ENCODE measurements around the gene TSPYL6.
A peak's percentile ranks its signal among the peaks of the same experiment; 100 is the strongest.
"Not testable (repeated sequence)": the region's sequence is repeated elsewhere in the genome, so short reads cannot be mapped to it uniquely, and the experiment has no call there.

TSPYL6 gene

GRCh38 chr2:54256091-54256694 lies at the start of gene TSPYL6:
TSPYL6 (minus strand) TSS chr2:54256229; CDS start chr2:54256151, 78 bp downstream.
- no peak for DNase-seq

DNA sequence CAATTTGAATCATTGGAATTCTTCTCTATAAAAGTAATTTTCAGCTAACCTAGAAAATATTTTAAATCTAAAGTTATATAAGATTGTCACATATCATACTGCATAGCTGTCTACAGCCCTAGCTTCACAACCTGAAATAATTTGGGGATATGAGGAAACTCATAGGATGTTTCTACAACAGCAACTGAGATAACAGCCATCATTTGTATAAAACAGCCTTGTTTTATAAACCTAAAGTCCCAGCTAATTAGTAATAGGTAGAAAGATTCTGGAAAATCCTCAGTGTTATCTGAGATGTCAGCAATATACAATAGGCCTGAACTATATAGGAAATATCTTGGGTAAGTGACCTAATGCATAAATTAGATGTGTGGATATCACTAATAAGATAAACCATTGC lies 47.6 kb upstream of the TSPYL6 start:
- DNase-seq = no peak

- DNase-seq = no peak
These were observed 42.5 kb upstream of the TSPYL6 start for GRCh38 chr2:54298514-54298913.

GRCh38 chr2:54295911-54296310 lies 39.9 kb upstream of the TSPYL6 start:
- DNase-seq = no peak

- DNase-seq = not testable (repeated sequence)
These were observed 38.6 kb upstream of the TSPYL6 start for GRCh38 chr2:54294665-54295064.

- no peak for DNase-seq
These were observed 34.5 kb upstream of the TSPYL6 start for GRCh38 chr2:54290356-54291025.

- DNase-seq = no peak
These were observed 33.9 kb upstream of the TSPYL6 start for GRCh38 chr2:54289917-54290316.

DNA sequence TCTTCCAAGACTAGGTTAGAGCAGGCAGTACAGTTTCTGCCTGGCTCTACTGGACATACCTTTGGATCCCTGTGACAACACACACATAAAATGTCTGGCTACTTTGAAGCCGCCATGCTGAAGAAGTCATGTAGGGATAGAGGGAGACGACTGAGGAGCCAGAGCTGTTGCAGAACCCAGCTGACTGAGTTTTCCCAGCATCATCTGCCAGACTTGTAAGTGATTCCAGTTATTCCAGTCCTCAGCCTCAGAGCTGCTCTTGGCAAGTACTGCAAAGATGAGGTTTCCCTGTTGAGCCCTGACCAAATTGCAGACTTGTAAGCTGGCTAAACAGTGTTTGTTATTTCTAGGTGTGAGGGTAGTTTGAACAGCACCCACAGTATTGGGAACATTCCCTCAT lies 31.5 kb upstream of the TSPYL6 start:
- DNase-seq = no peak

DNA sequence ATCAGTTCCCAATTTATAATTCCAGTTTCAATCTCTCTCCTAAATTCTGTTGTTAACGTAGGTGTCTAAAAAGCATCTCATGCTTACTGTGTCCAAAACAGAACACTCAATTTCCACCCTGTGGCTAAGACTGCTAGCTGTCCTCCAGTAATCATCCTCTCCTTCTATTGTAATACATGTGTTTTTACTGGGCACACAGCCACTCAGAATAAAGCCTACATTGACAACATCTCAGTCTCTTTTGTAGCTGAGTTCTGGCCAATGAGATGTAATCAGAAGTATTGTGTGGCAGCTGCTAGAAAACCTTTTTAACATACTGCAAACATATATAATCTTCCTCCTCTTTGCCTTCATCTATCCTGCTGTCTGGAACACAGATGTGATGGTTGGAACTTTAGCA lies 29.4 kb upstream of the TSPYL6 start:
- no peak for DNase-seq

DNA sequence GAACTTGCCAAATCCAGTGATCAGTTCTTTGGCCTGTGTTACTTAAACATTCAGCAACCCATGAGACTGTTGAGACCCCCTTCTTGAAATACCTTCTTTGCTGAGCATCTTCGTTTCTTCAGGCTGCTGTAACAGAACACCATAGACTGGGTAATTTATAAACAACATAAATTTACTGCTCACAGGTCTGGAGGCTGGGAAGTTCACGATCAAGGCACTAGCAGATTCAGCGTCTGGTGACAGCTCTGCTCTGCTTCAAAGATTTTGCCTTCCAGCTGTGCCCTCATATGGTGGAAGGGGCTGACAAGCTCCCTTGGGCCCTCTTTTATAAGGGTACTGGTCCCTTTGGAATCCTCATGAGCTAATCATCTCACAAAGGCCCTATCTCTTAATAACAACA lies 28.8 kb upstream of the TSPYL6 start:
- DNase-seq = no peak

GRCh38 chr2:54279385-54279784 lies 23.4 kb upstream of the TSPYL6 start:
- DNase-seq = no peak

DNA sequence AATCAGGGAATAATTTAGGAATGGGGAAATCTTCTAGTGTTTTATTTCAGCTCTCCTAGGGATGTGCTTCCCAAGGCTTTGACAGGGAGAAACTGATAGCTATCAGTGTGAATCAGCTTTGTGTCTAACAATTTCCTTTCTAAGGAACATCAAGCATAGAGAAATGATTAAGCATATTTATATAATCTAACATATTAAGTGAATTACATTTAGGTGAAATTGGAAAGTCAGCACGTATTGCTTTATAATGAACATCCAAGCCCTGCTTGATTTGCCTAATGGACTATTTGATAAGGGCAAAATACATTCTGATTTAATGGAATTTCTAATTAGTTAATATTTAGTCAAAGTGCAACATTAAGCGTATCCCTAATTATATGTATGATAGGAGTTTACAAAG lies 19.5 kb upstream of the TSPYL6 start:
- no peak for DNase-seq

- peak; percentile 35 for DNase-seq
These were observed 18.8 kb upstream of the TSPYL6 start for GRCh38 chr2:54274781-54275242.

GRCh38 chr2:54271843-54272627 lies 16.0 kb upstream of the TSPYL6 start:
- DNase-seq = no peak

- DNase-seq = no peak
These were observed 15.2 kb upstream of the TSPYL6 start for GRCh38 chr2:54271189-54271588.

GRCh38 chr2:54267577-54267976 lies 11.5 kb upstream of the TSPYL6 start:
- no peak for DNase-seq

DNA sequence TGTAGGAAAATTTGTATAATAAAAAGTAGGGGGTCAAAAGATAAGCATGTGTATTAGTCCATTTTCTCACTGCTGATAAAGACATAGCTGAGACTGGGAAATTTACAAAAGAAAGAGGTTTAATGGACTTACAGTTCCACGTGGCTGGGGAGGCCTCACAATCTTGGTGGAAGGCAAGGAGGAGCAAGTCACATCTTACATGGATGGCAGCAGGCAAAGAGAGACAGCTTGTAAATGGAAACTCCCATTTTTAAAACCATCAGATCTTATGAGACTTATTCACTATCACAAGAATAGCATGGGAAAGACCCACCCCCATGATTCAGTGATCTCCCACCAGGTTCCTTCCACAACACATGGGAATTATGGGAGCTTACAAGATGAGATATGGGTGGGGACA lies 9.1 kb upstream of the TSPYL6 start:
- not testable (repeated sequence) for DNase-seq

DNA sequence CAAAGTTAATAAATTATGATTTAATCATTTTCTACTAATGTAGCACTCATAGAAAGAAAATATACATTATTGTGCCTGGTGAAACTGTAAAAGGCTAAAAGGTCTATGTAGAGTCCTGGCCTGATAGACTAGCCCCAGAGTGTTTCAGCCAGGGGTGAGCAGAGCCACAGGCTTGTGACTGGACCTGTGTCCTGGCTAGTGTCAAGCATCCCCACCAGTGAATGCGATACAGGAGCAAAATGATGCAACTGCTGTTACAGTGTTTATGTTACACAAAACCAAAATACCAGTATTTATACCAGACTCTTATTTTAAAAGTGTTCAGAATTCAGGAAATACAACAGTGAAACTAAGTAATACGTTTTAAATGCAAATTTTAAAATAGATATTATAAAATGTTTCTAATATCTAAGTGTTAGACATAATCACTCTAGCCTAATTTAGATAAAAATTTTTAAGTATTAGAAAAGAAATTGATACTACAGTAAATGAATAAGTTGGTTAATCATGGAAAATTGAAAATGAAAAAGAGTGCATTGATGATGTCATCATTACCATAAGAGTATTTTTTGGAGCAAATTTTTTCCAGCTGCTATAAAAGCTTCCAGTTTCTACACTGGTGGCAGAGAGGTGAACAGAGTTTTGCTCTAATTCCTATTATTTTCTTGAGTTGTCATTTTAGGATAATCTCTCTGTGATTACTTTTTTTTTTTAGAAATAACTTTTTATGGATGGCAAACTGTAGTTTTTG lies 6.2 kb upstream of the TSPYL6 start:
- DNase-seq = no peak

DNA sequence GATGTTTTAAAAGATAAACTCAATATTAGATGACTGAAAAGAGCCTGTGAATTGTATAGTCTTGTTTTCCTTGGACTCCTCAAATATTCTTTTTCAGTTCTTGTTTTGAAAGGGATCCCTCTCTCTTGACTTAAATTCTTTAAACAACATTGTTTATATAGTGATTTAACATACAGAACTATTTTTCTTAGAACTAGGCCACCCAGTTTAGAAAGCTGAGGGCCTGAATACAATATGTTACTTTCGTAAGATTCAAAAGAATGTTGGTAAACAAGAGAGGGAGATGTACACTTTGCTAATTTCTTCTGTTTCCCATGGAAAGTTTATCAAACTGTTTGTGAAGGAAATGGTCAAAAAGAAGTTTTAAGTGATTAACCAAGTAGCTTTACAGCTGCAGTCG lies 5.5 kb upstream of the TSPYL6 start:
- DNase-seq = no peak

DNA sequence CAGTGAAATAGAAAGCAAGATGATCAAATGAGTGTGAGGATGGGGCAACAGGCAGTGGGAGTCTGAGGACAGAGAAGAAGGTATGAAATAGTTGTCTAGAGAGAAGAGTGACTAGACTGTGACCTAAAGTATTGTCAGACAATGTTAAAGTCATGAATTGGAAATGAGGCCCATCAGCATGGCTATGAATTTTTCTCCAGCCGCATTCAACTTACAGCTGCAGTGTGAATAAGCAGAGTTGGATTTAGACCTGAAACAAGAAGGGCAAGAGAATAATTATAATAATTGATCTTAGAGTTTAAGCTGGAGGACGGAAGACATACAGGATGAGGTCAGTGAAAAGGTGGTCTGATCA lies 4.2 kb upstream of the TSPYL6 start:
- DNase-seq = no peak

GRCh38 chr2:54259413-54260240 lies 3.6 kb upstream of the TSPYL6 start:
- no peak for DNase-seq

GRCh38 chr2:54258166-54258565 lies 2.1 kb upstream of the TSPYL6 start:
- DNase-seq = no peak
